Large intestine (tissue), 3 donors: ENCODE measurements around the gene ARNT2. TPM values are rescaled to one million over a fixed set of nuclear protein-coding genes. Genes with fewer than 3 reads are reported as not detected.
"Not testable (repeated sequence)": the region's sequence is repeated elsewhere in the genome, so short reads cannot be mapped to it uniquely, and the experiment has no call there.

Source experiments
- DNase-seq, 2 donors: peaks; one replicate each; pipeline versions ENCODE4 v3.0.0 to v3.0.0-alpha.2; 2013
- H3K27ac ChIP-seq: one replicate; pipeline ENCODE4 v1.5.1; 2013; ENCODE audit warnings: low read length
- H3K27me3 ChIP-seq: 2 replicates; pipeline ENCODE4 v1.6.1; 2013; ENCODE audit warnings: low read length; ENCODE audit not compliant: control insufficient read depth, insufficient read depth
- H3K36me3 ChIP-seq: 2 replicates; pipeline ENCODE4 v1.6.1; 2013; ENCODE audit warnings: low read length; ENCODE audit not compliant: control insufficient read depth, insufficient read depth
- H3K4me1 ChIP-seq: one replicate; pipeline ENCODE4 v1.6.1; 2013; ENCODE audit warnings: low read length; ENCODE audit not compliant: control insufficient read depth, insufficient read depth
- H3K4me3 ChIP-seq: one replicate; pipeline ENCODE4 v1.5.1; 2013; ENCODE audit warnings: low read length
- H3K9me3 ChIP-seq: one replicate; pipeline ENCODE4 v1.6.1; 2013; ENCODE audit warnings: mild to moderate bottlenecking, low read depth, low read length, moderate library complexity; ENCODE audit not compliant: control insufficient read depth
- WGBS: methylation state at CpG from one replicate; pipeline ENCODE4 v1.1.5; 2013; ENCODE audit warnings: low lambda C conversion rate; ENCODE audit not compliant: insufficient coverage; 5-methylcytosine and 5-hydroxymethylcytosine counted together
- polyA plus RNA-seq: library from polyadenylated mRNA; unstranded; fragments of 120-200 nt; gene quantifications from one replicate; pipeline ENCODE4 v1.2.1, GENCODE V29; 2013

ARNT2 gene
- polyA plus RNA-seq, 1 donor, result 8.0 TPM

DNA sequence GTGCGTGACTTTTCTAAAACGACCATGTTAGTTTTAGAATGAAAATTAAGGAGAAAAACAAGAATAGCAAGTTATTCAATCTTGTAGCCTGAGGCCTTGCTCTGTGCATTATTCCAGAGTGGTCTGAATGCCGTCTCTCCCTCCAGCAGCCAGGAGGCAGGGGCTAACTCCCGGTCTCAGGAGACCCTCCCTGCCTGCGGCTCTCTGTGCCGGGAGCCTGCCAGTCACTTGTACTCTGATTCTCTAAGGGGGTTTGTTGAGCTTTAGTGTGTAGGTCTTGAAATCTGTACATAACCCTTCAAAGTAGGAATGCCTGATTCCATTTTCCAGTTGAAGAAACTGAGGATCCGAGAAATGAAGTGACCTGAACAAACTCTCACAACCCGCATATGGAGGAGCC, 97.3 kb downstream of the ARNT2 start:
- H3K9me3 ChIP-seq, result peaks cover 3% of the 10 kb centered on the region
- H3K27me3 ChIP-seq, result no peaks in the 10 kb centered on the region
- no peaks in the 10 kb centered on the region for H3K4me1 ChIP-seq
- H3K36me3 ChIP-seq, result no peaks in the 10 kb centered on the region
- no peak overlapping the region for H3K27ac ChIP-seq
- 94% methylated on average over 3 of the region's 8 CpGs for WGBS
- DNase-seq, result no peak
- H3K4me3 ChIP-seq, result no peak overlapping the region

DNA sequence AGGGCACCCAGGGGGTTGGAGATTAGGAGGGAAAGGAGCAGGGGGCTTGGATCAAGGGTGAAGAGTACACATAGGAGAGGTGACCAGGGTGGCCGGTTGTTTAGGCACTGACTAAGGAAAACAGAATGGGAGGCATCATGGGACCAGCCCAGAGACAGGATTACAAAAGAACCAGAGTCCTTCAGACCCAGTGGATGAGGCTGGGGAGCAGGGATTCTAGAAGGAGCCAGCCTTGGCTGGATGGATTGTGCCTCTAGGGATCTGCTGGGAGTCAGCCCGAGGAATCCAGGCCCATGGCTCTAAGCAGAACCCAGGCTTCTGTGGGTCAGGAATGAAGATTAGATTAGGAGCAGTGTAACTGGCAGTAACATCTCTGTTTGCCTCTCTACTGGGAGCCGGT, 98.6 kb downstream of the ARNT2 start:
- no peak for DNase-seq
- H3K4me3 ChIP-seq, result no peak overlapping the region
- WGBS, result no CpG with 5 or more reads among the region's 3 CpGs
- H3K36me3 ChIP-seq, result no peaks in the 10 kb centered on the region
- H3K27ac ChIP-seq, result no peak overlapping the region
- H3K4me1 ChIP-seq, result no peaks in the 10 kb centered on the region
- H3K27me3 ChIP-seq, result no peaks in the 10 kb centered on the region
- H3K9me3 ChIP-seq, result peaks cover 3% of the 10 kb centered on the region

DNA sequence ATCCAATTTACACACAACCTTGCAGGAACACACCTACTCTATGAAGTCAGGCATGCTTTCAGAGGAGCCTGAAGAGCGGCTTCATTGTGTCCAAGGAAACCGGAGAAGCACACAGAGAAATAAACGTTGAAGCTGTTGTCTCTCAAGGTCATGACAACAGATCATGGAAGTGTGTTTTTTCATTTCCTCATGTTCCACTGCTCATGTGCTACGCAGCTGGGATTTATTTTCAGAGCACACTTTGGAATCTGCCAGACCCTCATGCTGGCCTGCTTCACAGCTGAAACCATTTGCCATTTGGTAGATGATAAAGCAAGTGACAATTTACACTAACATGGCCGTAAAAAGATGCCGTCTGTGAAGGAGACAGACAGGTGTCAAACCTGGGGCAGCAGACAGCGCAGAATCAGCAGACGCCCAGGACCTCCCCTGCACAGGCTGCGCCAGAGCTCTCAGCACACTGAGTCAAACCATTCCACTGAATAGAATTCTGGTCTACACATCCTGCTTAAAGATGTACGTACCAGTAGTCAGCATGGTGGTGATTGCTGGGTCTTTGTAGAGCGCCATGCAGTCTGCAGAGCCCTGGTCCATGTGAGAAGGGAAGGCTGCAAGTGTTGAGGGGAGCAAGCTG, 99.3 kb downstream of the ARNT2 start:
- no peaks in the 10 kb centered on the region for H3K27me3 ChIP-seq
- DNase-seq, result peak in 1 of 2 donors; percentile 17
- H3K4me1 ChIP-seq, result no peaks in the 10 kb centered on the region
- peaks cover 3% of the 10 kb centered on the region for H3K9me3 ChIP-seq
- no peak overlapping the region for H3K27ac ChIP-seq
- no peaks in the 10 kb centered on the region for H3K36me3 ChIP-seq
- no peak overlapping the region for H3K4me3 ChIP-seq
- 83% methylated on average over 4 of the region's 11 CpGs for WGBS

DNA sequence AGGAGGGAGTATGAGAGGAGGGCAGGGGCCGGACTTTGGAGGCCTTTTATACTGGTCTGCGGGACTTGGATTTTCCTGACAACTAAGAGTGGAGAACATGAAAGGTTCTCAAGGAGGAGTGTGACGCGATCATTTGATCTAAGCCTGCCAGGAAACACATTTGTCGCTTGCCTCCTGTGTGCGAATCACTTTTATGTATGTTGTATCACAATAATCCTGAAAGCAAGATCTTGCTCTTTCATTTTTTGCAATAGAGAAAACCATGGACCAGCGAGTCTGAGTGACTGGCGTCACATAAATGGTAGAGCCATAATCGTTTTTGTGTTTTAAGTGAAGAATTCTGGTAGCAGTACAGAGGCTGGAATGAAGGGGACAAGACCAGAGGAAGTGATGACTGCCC, 100.7 kb downstream of the ARNT2 start:
- 100% methylated on average over 6 of the region's 9 CpGs for WGBS
- H3K4me3 ChIP-seq, result no peak overlapping the region
- no peak overlapping the region for H3K27ac ChIP-seq
- H3K4me1 ChIP-seq, result no peaks in the 10 kb centered on the region
- peaks cover 3% of the 10 kb centered on the region for H3K9me3 ChIP-seq
- no peaks in the 10 kb centered on the region for H3K27me3 ChIP-seq
- H3K36me3 ChIP-seq, result no peaks in the 10 kb centered on the region
- DNase-seq, result no peak

DNA sequence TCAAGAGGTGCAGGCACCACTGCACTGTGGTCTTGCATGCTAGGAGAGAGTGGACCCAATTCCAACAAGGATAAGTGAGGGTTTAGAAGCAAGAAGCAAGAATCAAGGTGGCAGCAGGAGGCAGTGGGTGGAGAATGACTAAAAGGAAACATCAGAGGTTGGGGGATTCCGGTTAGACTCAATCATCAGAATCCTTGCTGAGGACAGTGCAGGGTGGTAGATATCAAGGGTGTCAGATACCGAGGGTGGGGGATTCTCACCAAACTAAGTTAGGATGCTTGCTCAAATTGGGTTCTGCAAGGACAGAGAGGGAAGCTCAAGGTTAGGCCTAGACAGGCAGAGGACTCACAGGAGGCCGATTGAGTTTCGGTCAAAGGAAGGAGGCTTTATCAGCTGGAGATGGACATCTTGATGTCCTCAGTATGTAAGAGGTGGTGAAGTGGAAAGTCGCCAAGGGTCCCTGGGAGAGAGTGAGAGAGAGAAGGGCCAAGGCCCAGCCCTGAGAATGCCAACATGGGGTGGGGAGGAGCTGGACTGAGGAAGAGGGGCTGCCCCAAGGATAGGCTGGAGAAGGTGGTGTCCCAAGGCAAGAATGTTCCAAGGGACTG, 102.2 kb downstream of the ARNT2 start:
- 100% methylated on average over 2 of the region's 5 CpGs for WGBS

DNA sequence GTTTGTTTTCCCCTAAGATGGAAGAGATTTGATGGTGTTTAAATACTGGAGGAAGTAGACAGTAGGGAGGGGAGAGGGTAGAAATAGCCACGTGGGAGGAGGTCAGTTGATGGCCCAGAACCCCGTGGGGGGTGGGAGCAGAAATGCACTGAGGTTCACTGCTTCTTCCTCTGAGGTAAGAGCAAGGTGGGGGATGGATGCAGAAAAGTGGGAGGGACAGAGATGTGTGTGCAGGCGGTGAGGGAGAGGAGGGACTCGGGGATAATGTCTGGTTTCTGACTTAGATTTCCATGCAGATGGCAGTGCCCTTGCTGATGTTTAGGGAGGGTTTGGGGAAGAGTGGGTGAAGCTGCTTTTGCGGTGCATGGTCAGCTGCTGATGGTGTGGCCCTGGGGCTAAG, 102.9 kb downstream of the ARNT2 start:
- peaks cover 3% of the 10 kb centered on the region for H3K9me3 ChIP-seq
- no peak for DNase-seq
- no peak overlapping the region for H3K4me3 ChIP-seq
- no peaks in the 10 kb centered on the region for H3K4me1 ChIP-seq
- peak overlapping the region; percentile 48 for H3K27ac ChIP-seq
- no CpG with 5 or more reads among the region's 5 CpGs for WGBS
- no peaks in the 10 kb centered on the region for H3K36me3 ChIP-seq
- no peaks in the 10 kb centered on the region for H3K27me3 ChIP-seq

More for the DNA sequence above, 102.2 kb downstream of the ARNT2 start:
- no peak overlapping the region for H3K4me3 ChIP-seq
- H3K9me3 ChIP-seq, result peaks cover 3% of the 10 kb centered on the region
- H3K27ac ChIP-seq, result no peak overlapping the region
- no peak for DNase-seq
- no peaks in the 10 kb centered on the region for H3K36me3 ChIP-seq
- H3K27me3 ChIP-seq, result no peaks in the 10 kb centered on the region
- no peaks in the 10 kb centered on the region for H3K4me1 ChIP-seq

DNA sequence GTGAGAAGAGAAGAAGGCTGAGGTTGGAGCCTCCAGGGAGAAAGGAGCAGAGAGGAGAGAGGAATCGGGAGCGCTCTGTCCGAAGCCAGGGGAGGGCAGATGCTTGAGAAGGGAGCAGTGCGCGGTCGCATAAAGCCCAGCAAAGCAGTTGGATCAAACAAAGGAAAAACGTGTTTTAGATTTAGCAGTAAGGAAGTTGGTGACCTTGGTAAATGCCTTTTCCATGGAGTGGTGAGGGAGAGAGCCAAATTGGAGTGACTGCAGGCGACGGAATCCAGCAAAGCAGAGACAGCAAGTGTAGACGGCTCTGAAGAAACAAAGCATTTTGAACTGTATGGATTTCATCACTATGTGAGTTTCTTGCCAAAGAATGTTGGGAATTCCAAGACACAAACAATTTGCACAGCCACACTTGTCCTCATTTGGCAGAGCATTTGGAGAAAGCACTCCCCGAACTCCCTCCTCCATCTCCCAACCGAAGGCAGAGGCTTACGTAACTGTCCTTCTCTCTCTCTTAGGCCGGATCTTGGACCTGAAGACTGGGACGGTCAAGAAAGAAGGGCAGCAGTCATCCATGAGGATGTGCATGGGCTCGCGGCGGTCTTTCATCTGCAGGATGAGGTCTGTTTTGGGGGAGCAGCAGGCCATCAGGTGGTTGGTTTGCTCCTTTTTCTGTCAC, 103.6 kb downstream of the ARNT2 start:
- Histone ChIP-seq H3K27me3 (no peaks in the 10 kb centered on the region), H3K27ac (peak overlapping the region; percentile 48), H3K9me3 (peaks cover 3% of the 10 kb centered on the region), H3K4me1 (no peaks in the 10 kb centered on the region), H3K4me3 (no peak overlapping the region), H3K36me3 (no peaks in the 10 kb centered on the region)
- WGBS, result 60% methylated on average over 1 of the region's 18 CpGs
- DNase-seq, result peak; percentile 37 to 43

DNA sequence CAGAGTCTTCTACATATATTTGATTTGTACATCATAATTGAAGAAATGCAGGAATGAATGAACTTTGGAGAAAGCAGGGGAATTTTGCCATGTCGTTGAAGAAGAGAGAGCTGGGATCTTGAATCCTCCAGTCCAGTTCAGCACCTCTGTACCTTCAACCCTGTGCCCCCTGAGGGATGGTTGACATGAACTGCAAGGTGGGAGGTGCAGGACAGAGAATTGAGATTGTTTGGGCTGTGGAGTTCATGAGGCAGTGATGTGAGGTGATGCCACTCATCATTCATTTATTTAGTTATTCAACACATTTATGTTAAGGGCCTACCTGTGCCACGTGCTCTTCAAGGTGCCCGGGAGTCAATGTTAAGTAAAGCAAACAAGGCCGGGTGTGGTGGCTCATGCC, 104.6 kb downstream of the ARNT2 start:
- DNase-seq, result no peak
- H3K27ac ChIP-seq, result no peak overlapping the region
- no CpG with 5 or more reads among the region's 4 CpGs for whole genome bisulfite sequencing

DNA sequence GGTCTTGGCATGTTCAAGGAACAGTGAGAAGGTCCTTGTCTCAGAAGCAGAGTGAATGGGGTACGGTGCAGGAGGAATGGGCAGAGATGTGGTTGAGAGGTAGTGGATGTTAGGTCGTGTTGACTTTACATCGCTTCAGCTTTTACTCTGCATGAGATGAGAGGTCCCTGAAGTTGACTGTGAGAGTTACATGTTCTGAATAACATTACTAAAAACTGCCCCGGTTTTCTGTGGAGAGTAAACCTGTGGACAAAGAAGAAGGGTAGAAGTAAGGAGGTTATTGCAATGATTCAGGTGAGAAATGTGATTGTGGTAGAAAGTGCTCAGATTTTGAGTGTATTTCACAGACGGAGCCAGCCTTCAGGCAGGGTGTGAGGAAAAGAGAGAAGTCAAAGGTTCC, 105.6 kb downstream of the ARNT2 start:
- Histone ChIP-seq H3K36me3 (no peaks in the 10 kb centered on the region), H3K4me1 (no peaks in the 10 kb centered on the region), H3K27me3 (no peaks in the 10 kb centered on the region), H3K9me3 (peaks cover under 1% of the 10 kb centered on the region), H3K27ac (no peak overlapping the region), H3K4me3 (no peak overlapping the region)
- WGBS, result 100% methylated on average over 1 of the region's 5 CpGs
- no peak for DNase-seq

More for the DNA sequence above, 104.6 kb downstream of the ARNT2 start:
- no peaks in the 10 kb centered on the region for H3K36me3 ChIP-seq
- H3K9me3 ChIP-seq, result peaks cover 3% of the 10 kb centered on the region
- no peaks in the 10 kb centered on the region for H3K27me3 ChIP-seq
- H3K4me1 ChIP-seq, result no peaks in the 10 kb centered on the region
- H3K4me3 ChIP-seq, result no peak overlapping the region

DNA sequence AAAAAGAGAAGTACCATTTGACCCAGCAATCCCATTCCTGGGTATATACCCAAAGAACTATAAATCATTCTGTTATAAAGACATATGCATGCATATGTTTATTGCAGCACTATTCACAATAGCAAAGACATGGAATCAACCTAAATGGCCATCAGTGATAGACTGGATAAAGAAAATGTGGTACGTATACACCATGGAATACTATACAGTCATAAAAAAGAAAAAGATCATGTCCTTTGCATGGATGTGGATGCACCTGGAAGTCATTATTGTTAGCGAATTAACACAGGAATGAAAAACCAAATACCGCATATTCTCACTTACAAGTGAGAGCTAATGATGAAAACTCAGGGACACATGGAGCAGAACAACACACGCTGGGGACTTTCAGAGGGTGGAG, 106.8 kb downstream of the ARNT2 start:
- not testable (repeated sequence) for H3K9me3 ChIP-seq, H3K27me3 ChIP-seq, H3K4me1 ChIP-seq, DNase-seq, H3K4me3 ChIP-seq, H3K27ac ChIP-seq, H3K36me3 ChIP-seq
- no CpG with 5 or more reads among the region's 4 CpGs for WGBS
